Activated T-cell treated with anti-CD3 and anti-CD28 coated beads for 4 hours (primary cell): ENCODE results near the gene NELFCD.

Experiments
- DNase-seq: peaks from one replicate; pipeline ENCODE4 v3.0.0-alpha.2; 2020

The NELFCD gene

DNA sequence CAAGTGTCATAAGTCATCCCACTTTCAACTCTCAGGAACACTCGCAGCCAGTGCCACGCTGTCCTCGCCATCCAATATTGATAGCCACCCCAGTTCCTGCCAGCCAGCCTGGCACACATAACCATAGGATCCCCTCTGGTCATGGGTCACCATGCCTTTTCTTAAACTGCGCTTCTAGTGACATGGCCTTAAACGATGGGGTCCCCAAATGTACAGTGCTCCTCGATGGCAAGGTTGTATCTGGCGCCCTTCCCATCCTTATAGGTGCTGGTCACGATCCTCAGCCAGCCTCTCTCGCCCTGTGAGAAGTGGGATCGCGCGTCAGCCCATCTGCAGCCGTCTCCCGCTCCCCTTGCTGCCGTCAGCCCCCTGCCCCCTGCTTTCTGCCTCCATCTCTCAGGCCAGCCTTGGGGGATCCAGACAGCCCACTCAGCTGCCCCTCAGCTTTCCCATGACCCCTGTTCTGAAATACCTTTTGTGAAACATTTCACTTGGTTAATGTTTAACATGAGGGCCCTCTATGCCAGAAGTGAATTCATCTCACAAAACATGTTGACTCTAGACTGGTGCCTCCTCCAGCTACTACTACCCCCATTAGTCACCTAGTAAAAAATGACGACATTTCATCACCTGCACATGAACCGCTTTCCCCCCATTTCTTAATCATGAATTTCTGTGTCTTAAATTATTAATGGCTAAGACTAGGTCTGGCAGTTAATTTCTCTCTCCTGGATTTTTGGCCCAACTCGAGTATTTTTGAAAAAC, 14.6 kb downstream of the NELFCD start:
- DNase-seq, result no peak

DNA sequence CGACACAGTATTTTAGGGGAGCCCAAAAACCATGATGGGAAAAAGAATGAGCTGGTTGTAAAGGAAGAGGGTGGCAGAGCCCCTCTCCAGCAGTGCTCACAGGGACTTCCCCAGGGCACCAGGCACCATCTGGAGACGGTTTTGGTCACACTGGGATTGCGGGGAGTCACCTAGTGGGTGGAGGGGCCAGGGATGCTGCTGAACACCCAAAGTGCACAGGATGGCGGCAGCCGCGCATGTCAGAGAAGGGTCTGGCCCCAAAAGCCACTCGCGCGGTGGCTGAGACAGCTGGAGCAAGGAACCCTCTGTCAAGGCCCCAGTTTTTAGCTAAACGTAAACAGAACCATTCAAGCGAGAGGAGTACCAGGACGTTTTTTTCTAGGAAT, 15.2 kb downstream of the NELFCD start:
- DNase-seq, result no peak

DNA sequence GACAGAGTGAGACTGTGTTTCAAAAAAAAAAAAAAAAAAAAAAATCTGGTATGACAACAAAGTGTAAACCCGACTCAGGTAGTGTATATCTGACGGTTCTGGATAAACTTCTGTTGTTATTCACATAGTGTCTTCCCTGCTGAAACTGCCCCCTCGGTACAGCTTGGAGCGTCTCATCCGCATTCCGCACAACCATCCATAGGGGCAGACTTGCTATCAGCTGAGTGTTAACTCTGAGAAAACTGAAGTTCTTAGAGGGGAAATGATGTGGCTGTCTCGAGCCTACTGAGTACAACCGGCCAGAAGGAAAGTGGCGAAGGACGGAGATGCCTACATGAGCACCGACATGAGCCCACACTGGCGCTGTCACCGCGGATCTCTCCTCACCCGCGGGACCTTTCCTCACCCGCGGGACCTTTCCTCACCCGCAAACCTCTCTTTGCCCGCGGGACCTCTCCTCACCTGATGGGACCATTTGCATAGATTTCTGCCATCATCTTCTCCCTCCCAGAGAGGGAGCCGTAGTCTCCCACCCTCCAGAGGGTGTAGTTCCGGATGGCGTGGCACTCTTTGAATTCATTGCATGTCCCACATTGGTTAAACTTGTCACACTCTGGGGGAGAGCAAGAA, 16.2 kb downstream of the NELFCD start:
- no peak for DNase-seq

DNA sequence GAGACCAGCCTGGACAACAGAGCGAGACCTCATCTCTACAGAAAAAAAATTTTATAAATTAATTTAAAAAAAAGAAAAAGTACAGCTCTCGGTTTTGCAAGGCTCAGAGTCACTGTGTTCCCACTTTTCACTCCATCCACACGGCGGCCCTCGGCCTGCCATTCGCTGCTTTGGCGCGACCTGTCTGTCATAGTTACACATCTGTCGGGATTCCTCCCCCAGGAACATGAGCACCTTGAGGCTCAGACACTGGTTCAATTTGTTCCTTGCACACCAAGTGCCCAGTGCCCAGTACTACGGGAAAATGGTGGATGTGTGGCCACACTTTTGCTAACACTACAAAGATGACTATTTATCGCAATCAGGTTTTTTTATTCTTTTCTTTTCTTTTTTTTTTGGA, 17.6 kb downstream of the NELFCD start:
- no peak for DNase-seq

DNA sequence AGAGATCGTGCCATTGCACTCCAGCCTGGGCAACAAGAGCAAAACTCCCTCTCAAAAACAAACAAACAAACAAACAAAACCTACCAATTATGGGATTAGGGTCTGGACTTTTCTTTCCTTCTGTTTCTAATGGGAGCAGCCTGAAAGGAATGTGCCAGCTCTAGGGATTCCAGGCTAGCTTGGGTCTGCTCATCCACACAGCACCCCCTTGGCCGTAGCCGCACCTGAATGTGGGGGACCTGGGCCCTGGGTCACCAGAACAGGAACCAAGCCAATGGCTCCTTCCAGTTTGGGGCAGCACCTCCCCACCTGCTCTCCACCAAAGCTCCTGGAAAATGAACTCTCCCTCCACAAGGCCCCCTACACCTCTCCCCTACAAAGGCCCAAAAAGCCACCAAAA, 19.3 kb downstream of the NELFCD start:
- no peak for DNase-seq

DNA sequence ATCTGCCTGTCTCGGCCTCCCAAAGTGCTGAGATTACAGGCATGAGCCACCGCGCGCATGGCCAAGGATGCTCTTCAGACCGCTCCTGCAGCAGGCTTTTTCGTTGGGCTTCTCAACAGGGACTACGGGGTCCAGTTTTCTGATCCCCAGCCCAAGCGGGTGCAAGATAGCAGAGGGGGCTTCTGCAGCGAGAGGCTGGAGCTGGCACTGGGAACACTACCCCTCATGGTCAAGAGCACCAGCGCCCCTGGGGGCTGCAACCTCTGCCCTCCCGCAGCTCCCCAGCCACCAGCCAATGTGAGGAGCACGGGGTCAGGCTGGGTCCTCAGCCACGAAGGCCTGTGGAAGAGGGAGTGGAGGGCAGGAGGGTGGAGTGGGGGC, 20.0 kb downstream of the NELFCD start:
- DNase-seq, result no peak

DNA sequence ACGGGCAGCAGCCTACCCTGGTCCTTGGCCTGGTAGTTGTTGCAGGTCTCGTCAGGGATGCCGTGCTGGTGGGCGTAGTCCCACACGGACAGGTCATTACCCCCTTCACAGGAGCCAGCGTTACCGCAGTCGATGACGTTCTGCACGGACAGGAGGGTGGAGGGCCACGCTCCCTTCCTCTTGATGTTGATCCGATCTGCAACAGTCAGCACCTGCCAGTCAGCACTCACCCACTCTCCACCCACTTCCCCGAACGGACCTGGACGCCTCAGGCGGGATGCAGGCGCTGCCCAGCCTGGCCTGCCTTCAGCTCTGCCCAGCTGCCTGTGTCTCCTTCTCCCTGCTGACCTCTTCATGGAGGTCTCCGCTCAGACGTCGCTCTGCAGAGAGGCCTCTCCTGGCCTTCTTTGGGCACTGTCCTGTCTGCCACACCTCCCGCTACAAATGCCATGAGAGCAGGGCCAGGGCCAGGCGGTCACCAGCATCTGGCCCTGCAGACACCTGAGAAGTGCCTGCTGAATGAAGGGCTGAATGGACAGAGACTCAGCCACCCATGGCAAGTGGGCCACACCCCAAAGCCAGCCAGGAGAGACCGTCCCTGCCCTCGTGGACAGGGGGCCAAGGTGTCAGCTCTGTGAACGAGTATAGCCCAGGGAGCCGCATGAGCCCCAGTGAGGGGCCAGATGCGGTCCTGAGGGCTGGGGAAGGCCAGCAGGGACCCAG, 20.6 kb downstream of the NELFCD start:
- no peak for DNase-seq

DNA sequence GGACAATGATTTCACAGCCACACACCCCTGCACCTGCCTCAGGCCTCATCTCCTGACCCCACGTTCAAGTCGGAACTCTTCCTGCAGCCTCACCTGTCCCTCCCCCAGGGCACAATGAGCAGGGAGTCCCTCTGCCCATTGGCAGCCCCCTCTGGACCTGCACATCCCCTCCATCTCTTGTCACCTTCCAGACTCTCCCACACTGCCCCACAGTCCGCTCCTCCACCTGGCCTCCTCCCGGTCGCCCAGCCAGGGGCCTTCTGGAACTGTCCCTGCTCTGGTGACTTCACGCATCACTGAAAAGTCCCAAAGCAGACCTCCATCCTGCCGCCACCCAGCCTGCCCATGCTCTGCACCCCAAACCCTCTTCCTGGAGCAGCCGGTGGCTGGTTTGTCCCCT, 21.3 kb downstream of the NELFCD start:
- no peak for DNase-seq

DNA sequence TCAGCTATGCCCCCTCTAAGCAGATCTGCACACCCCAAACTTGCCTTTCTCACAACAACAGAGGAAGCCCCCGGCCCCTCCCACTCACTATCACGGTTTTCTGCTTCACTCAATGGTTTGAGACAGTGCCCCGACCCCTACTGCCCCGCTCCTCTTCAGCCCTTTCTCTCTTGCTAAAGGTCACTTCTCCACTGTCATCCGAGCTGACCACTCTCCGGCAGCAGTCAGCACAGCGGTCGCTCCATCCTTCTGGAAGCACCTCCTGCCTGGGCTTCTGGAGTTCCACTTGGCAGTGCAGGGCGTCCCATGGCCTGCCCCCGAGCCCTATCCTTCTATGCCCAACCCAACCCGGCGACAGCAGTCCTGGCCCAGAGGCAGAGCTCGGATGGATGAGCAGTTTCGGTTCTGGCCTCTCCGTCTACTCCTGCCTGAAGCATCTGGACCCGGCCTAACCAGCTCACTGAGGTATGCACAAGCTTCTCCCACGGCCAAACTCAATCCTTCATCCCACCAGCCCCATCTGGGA, 21.9 kb downstream of the NELFCD start:
- no peak for DNase-seq

DNA sequence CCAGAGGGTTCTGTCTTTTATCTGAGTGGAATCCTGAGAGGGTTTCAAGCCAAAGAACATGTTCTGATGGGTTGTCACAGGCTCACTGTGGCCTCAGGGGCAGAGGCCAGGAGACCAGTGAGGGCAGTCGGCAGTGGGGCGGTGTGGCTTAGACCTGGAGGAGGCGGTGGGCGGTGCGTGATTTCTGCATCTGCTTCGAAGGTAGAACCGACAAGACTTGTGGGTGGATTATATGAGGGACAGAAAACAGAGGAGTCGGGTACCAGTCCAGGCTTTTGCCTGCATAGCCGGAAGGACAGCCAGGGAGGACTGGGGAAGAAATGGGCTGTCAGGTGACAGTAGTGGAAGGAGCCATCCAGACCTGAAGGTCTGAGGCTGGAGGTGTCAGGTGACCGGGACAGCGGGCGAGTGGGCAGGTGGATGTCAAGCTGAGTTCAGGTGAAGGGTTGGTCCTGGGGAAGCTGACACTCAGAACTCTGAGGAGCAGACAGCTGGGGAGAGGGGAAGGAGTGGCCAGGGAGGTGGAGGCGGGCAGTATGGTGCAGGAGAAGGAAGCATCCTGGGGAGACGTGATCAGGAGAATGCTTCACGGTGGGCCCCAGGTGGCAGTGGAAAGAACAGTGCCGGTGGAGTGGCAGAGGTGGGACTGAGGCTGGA, 22.9 kb downstream of the NELFCD start:
- DNase-seq, result no peak

DNA sequence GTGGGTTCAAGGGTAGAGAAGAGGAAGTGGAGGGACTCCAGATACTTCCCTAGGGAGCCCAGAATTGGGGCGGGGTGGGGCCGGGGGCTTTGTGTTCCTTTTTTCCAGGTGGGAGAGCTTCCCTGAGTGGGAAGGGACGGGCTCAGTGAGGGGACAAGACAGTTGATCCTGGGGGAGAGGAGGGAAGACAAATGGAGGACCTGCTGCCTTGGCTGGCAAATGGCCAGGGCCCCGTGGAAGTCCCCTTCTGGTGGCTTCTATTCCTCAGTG, 23.4 kb downstream of the NELFCD start:
- DNase-seq, result peak; percentile 20

DNA sequence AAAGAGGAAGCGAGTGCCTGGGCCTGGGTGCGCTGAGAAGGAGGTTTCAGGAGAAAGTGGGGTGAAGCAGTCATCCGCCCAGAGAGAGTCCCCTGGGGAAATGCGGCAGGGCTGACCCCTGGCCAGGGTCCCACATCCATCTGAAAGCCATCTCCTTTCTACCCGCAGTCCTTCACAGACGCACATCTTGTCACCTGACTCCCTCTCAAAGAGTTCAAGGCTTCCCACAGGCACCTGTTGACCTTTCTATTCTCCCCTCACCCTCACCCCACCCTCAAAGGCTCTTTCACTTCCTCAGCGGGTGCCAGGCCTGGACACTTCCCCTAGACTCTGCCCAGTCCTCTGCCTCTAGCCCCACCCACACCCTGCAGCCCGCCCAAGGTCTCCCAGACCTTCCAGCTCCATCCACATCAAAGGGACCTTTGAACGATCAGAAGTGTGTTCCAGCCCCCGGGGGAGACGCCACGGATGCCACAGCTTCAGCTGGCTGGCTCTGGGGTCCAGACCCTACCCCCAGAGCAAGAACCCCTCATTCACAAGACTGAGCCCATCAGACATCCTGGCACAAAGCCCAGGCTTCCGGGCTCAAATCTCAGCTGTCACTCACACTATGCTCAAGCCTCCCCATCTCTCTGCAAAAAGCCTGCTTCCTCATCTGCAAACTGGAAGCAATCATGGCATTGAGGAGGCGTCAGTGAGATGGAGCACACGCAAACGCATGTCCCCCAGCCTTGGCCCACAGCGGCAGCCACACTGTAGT, 23.9 kb downstream of the NELFCD start:
- DNase-seq, result no peak

DNA sequence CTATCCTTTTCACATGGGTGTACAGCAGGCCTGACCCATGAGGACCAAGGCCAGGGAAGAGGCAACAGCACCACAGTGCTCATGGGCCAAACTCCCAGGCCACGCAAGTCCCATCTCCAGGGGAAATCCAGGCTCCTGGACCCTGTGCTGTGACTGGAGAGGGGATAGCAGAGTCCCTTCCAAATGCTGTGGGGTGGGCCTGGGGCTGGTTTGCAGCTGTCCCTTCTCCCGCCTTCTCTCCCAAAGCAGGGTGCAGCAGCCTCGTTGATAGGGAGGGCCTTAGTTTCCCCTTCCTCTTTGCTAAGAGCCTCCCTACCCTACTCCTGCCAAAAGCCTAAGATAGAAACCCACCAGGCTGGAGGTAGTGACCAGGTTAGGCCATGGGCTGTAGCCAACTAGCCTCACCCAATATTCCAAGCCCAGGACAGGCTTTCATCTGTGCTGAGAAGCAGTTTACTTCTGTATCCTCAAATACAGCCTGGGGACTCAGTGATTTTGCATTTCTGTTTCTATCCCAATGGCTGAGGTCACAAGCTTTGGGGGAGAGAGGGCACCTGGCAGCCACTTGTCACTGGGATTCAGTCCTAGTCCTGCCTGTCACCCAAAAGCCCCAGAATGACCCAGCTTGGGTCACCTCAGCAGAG, 24.6 kb downstream of the NELFCD start:
- no peak for DNase-seq

DNA sequence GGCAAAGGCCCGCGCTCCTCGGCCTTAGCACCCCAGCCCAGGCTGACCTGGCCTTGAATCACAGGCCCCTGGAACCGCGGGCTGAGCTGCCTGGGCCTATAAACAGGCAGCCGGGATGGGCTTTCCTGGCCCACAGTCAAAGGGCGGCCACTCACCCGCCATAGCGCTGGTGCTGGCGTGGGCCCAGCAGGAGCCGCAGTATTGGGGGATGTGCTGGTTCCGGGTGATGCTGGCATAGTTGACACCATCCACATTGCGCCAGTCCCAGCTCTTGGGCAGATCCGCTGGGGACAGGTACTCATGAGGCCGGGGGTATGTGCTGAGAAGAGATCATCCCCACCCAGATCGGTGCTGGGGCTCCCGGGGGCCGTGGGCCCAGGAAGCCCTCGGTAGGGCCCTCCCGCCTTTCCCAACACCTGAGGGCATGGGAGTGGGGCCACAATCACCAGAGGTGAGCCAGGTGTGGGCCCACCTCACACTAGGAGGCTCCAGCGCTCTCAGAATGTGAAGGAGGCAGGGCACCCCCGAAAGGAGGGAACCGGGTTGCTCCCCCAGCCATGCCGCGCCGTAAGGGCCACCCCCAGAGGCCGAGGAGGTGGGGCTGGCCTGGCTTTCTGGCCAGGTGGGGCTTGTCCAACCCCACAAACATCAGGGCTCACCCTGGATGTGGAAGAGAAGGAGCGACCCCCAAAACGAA, 25.3 kb downstream of the NELFCD start:
- no peak for DNase-seq

DNA sequence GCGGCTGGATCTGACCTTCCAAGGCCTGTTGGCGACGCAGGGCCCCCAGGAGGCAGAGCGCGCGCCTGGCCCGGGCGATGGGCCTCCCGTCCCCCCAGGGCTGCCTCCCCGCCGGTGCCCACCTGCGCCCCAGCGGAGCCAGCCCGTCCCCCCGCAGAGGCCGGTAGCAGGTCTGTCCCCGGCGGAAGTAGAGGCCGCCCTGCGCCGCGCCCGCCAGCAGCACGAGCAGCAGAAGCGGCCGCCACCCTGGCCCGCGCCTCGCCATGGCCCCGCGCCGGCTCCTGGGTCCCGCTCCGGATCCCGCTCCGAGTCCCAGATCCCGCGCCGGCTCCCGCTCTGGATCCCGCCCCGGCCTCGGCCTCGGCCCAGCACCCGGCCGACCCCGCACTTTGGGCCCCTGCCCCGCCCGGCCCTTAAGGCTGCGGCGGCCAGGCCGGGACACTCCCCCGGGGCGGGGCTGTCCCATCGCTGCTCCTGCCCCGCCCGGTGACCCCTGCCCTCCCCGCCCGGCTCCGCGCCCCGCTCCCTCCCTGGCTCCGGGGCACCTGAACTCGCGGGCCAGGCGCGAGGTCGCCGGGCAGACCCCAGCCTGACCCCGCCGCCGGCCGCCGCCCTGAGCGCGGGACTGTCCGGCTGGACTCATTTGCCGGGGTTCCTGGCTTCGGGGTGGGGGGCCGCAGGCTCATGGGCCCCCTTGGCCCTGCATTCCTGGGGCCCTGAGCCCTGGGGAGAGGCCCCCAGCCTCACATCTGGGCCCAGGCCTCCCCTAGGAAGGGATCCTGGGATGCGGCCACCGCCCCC, 26.0 kb downstream of the NELFCD start, which contains the start of gene CTSZ:
Gene CTSZ (minus strand): TSS at position 391 of the 801 bp plus-strand sequence. CDS start 126 bp downstream, at position 265.
- DNase-seq, result no peak

DNA sequence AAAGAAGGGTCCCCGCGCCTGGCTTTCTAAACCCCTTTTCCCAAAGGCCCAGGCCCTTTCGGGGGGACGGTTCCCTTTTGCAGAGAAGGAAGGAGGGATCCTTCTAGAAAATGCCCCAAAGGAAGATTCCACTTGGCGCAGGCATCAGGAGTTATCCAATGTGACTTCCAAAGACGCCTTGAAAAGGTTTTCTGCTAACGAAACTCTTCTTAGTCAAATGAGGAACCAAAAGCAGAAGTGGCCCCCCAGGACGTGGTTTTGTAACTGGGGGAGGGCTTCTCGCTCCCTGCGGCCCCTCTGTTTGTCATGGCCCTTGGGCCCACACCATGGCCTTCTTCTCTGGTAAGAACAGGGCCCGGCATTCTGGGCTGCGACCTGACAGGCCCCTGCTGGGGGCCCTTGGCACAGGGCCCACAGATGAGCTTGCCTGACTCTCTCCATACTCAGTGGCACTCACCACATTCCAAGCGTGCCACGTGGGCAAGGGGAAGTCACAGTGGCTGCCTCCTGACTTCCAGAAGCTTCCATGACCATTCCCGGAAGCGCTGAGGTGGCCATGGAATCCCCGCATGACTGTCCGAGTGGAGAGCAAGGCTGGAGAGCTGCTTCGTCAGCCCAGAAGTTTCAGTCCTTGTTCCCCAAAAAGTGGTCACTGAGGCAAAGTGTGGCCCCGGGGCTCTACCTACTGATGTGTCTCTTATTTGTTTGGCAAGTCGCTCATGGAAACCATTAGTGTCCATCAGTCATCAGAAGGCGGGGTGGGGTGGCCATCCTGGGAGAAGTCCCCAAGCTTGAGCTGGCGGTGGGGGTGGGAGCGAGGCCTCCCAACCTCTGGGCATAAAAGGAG, 26.8 kb downstream of the NELFCD start:
- no peak for DNase-seq

DNA sequence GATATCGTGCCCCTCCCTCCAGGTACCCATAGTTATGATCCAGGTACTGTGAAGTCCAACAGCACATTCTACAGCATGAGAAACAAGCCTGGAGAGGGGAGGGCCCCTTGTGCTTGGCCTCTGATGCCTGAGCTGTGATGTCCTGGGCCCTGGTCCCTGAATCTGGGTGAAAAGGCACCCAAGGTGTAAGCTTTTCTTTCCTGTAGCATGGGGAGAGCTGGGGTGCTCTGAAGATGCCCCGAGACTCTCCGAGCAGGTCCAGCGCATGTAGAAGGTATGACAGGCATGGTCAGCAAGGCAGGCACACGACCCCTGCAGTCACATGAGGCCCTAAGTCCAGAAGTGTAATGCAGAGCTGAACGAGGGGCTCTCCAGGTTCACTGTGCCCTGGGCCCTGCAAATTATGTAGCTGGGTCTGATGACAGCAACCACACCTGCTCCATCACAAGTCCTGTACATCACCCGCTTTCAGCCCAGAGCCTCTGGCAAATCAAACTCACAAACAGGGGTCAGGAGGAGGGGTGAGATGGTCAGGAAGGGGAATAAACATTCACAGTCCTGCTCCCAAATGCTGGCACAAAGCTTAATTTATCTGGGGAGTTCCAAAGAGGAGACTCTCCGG, 27.8 kb downstream of the NELFCD start:
- DNase-seq, result no peak

DNA sequence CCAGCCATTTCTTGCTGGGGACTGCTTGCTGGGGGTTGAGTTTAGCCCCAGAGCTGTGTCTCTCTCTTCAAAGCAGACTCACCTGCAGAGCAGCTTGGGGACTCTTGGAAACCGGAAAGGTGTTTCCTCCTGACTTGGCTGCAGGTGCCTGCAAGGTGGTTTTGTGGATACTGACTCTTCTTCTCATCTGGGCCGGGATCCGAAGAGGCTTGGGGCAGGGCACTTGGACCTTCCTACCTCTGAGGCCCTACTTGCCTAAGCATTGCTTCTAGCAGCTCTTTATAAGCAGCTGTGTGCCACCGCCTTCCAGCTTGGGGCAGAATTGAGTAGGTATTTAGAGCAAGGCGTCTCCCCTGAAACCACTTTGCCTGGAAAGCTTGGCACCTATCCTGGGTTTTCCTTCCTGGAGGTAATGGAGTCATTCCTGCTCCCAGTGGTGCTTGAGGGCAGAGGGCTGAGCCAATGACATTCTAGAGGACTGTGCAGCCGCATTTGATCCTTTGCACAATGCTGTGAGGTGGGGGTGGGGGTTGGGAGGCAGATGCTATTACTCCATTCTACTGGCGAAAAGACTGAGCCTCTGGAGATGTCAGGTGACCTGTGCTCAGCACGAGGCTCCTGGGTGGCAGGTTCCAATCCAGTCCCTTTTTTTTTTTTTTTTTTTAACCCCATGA, 29.4 kb downstream of the NELFCD start:
- DNase-seq, result no peak
